GM12878 (cell line): ENCODE results near the gene CHCHD2. TPM values are rescaled to one million over a fixed set of nuclear protein-coding genes. Genes with fewer than 3 reads are reported as not detected.
A peak's percentile ranks its signal among the peaks of the same experiment; 100 is the strongest.
"Not testable (repeated sequence)": the region's sequence is repeated elsewhere in the genome, so short reads cannot be mapped to it uniquely, and the experiment has no call there.

Experiments
- ATAC-seq: fragments of 200-7000 bp; cut with Tn5 transposase; 3 replicates; pipeline ENCODE4 v1.9.1; 2020; ENCODE audit warnings: mild to moderate bottlenecking, moderate library complexity
- BruUV-seq: library from RNA; stranded (reverse); fragments of 400-500 nt; replicated peaks from 2 replicates; lab custom pipeline; 2021; lab: Mats Ljungman, UMichigan
- CTCF ChIA-PET: fragments of 300-600 bp; sonication (Branson Sonifier 250); formaldehyde crosslinking; extraction: SDS; loops from one replicate; lab custom pipeline; 2021; ENCODE audit warnings: inconsistent platforms; lab: Yijun Ruan, JAX
- POLR2A ChIA-PET: fragments of 350-600 bp; formaldehyde crosslinking; extraction: SDS; loops from one replicate; lab custom pipeline; 2021; ENCODE audit warnings: inconsistent platforms; lab: Charles Lee
- RAD21 ChIA-PET: fragments of 300-600 bp; sonication (Branson Sonifier 250); formaldehyde crosslinking; loops from one replicate; lab custom pipeline; 2023; ENCODE audit warnings: antibody characterized with exemption; ENCODE audit not compliant: unreplicated experiment; lab: Charles Lee
- SMC1A ChIA-PET: fragments of 300-600 bp; sonication (Branson Sonifier 250); formaldehyde crosslinking; loops from one replicate; lab custom pipeline; 2023; ENCODE audit not compliant: unreplicated experiment, uncharacterized antibody; lab: Charles Lee
- DNase-seq: peaks from one replicate; pipeline ENCODE4 v3.0.0-alpha.2; 2011; ENCODE audit warnings: low read depth, low spot score
- FAIRE-seq: peaks from 3 replicates; lab custom pipeline; 2011; peaks lifted over from hg19 to GRCh38; lab: Jason Lieb, UNC
- H2AFZ ChIP-seq: 2 replicates; pipeline ENCODE4 v1.6.0; 2011; ENCODE audit warnings: low read depth, low read length, control low read depth; ENCODE audit not compliant: control insufficient read depth
- H3K27ac ChIP-seq: 2 replicates; pipeline ENCODE4 v1.5.1; 2011; ENCODE audit warnings: control low read depth; ENCODE audit not compliant: control insufficient read depth, insufficient read depth
- H3K27me3 ChIP-seq, 2 experiments: replicated peaks in 1 of 2; 2 replicates each; pipeline versions ENCODE4 v1.6.0 to v1.6.1; 2011; ENCODE audit warnings: low read length in 1 of 2; ENCODE audit not compliant: control insufficient read depth in 2 of 2, insufficient read depth in 2 of 2
- H3K36me3 ChIP-seq, 2 experiments: 2 replicates each; pipeline ENCODE4 v1.5.1; 2011; ENCODE audit warnings: low read length in 1 of 2; ENCODE audit not compliant: control insufficient read depth in 2 of 2, insufficient read depth in 2 of 2
- H3K4me1 ChIP-seq: 2 replicates; pipeline ENCODE4 v1.6.1; 2011; ENCODE audit warnings: mild to moderate bottlenecking, low read length, moderate library complexity, mixed read lengths; ENCODE audit not compliant: control insufficient read depth, insufficient read depth
- H3K4me2 ChIP-seq: 2 replicates; pipeline ENCODE4 v1.6.0; 2011; ENCODE audit warnings: control low read depth; ENCODE audit not compliant: control insufficient read depth, insufficient read depth
- H3K4me3 ChIP-seq: fragments of 200-600 bp; sonication (generic); 2 replicates; pipeline ENCODE4 v1.5.1; 2016
- H3K79me2 ChIP-seq: 2 replicates; pipeline ENCODE4 v1.6.0; 2011; ENCODE audit warnings: low read length; ENCODE audit not compliant: control insufficient read depth, insufficient read depth
- H3K9ac ChIP-seq: 2 replicates; pipeline ENCODE4 v1.8.0; 2011; ENCODE audit warnings: low read length, control low read depth, mixed read lengths; ENCODE audit not compliant: control insufficient read depth, insufficient read depth
- H3K9me3 ChIP-seq: replicated peaks from 3 replicates; pipeline ENCODE4 v1.5.1; 2011; ENCODE audit warnings: mild to moderate bottlenecking, low read length; ENCODE audit not compliant: control insufficient read depth, insufficient read depth
- H4K20me1 ChIP-seq: 2 replicates; pipeline ENCODE4 v1.6.0; 2011; ENCODE audit not compliant: control insufficient read depth, insufficient read depth
- CEBPZ ChIP-seq: fragments of 150-350 bp; IDR thresholded peaks from 2 replicates; pipeline ENCODE4 v1.6.1; 2016; ENCODE audit warnings: low read depth, low read length
- E2F8 ChIP-seq: fragments of 450-650 bp; IDR thresholded peaks from 2 replicates; pipeline ENCODE4 v1.6.1; 2018; ENCODE audit warnings: mild to moderate bottlenecking, low read depth, moderate library complexity; ENCODE audit not compliant: partially characterized antibody
- HSF1 ChIP-seq: fragments of 150-350 bp; IDR thresholded peaks from 2 replicates; pipeline ENCODE4 v1.6.1; 2014; ENCODE audit warnings: mild to moderate bottlenecking, low read depth, low read length
- MTA2 ChIP-seq: fragments of 450-650 bp; IDR thresholded peaks from 2 replicates; pipeline ENCODE4 v1.6.1; 2016; ENCODE audit warnings: low read depth, mild to moderate bottlenecking, moderate library complexity
- MTA3 ChIP-seq: IDR thresholded peaks from 2 replicates; pipeline ENCODE4 v1.6.1; 2012; ENCODE audit warnings: low read length, inconsistent platforms, borderline replicate concordance
- NR2C1 ChIP-seq: fragments of 450-650 bp; IDR thresholded peaks from 2 replicates; pipeline ENCODE4 v1.6.1; 2017; ENCODE audit warnings: antibody characterized with exemption, mild to moderate bottlenecking, moderate library complexity
- PAX5 ChIP-seq: IDR thresholded peaks from 2 replicates; pipeline ENCODE4 v1.6.1; 2011; ENCODE audit warnings: low read depth, low read length, borderline replicate concordance
- SIX5 ChIP-seq: IDR thresholded peaks from 2 replicates; pipeline ENCODE4 v1.6.1; 2011; ENCODE audit warnings: mild to moderate bottlenecking, low read depth, low read length, moderate library complexity; ENCODE audit not compliant: severe bottlenecking
- SMAD5 ChIP-seq: IDR thresholded peaks from 2 replicates; pipeline ENCODE4 v1.6.1; 2016; ENCODE audit warnings: antibody characterized with exemption, low read depth
- SMC3 ChIP-seq: IDR thresholded peaks from 2 replicates; pipeline ENCODE4 v1.6.1; 2011; ENCODE audit warnings: low read length, improper control_type of control experiment, borderline replicate concordance
- STAT3 ChIP-seq: IDR thresholded peaks from 2 replicates; pipeline ENCODE4 v1.6.1; 2011; ENCODE audit warnings: low read depth, low read length, improper control_type of control experiment
- WGBS: methylation state at CpG from one replicate; pipeline ENCODE4 v1.1.6; 2016; ENCODE audit warnings: low lambda C conversion rate; ENCODE audit not compliant: insufficient replicate concordance, insufficient coverage; ENCODE audit errors: missing lambda C conversion rate; 5-methylcytosine and 5-hydroxymethylcytosine counted together
- in situ Hi-C: fragments of 300-500 bp; cut with MboI; formaldehyde crosslinking; loops from 9 replicates; pipeline ENCODE4 v1.14.3; 2018; ENCODE audit warnings: mixed read lengths
- intact Hi-C: fragments of 100-400 bp; cut with micrococcal nuclease; formaldehyde crosslinking; loops from one replicate; pipeline ENCODE4 v1.14.2; 2022; ENCODE audit not compliant: unreplicated experiment
- polyA plus RNA-seq, 11 experiments: library from polyadenylated mRNA; depleted of rRNA in 4 of 11; unstranded in 6 of 11; stranded (reverse) in 5 of 11; fragments of >200 nt; fragmentation: Nextera tagmentation in 4 of 11; fragmentation: Illumina TruSeq in 1 of 11; extraction: Ambion mirVana in 4 of 11; extraction: Trizol in 1 of 11; gene quantifications; 1 replicate in 1 of 11; 2 replicates in 10 of 11; pipeline versions ENCODE4 v1.2.1 to v1.2.3, GENCODE V29; 2011 to 2016; ENCODE audit warnings: inconsistent platforms in 2 of 11, missing spikeins in 2 of 11, low read depth in 1 of 11
- total RNA-seq, 4 experiments: library from RNA; depleted of rRNA in 3 of 4; stranded (reverse); fragments of >200 nt in 3 of 4; fragmentation: Illumina TruSeq in 1 of 4; extraction: Trizol in 1 of 4; gene quantifications; 2 replicates each; pipeline versions ENCODE4 v1.2.1 to v1.2.3, GENCODE V29; 2013 to 2021

Gene CHCHD2
- total and polyA plus RNA-seq, 10 of the 15 experiments (the other 5 are each of a cell fraction or from before 2014, with no cell fraction given) = 97.8 to 1,291 (median 619) TPM

GRCh38 chr7:56106108-56107073 lies at the start of gene CHCHD2 (continued):
- TF ChIP-seq CEBPZ = peak; percentile 46
- TF ChIP-seq SMAD5 = peak; percentile 62
- peak; percentile 47 for TF ChIP-seq SIX5
- peak; percentile 90 for TF ChIP-seq NR2C1
- TF ChIP-seq PAX5 = peak; percentile 59; the same call in 1 of the 2 replicates
- no peak for TF ChIP-seq HSF1
- TF ChIP-seq E2F8 = peak; percentile 94
- peak; percentile 42; the same call in 1 of the 2 replicates for TF ChIP-seq MTA2
- no peak for TF ChIP-seq MTA3
- TF ChIP-seq SMC3 = no peak
- no peak for TF ChIP-seq STAT3

DNA sequence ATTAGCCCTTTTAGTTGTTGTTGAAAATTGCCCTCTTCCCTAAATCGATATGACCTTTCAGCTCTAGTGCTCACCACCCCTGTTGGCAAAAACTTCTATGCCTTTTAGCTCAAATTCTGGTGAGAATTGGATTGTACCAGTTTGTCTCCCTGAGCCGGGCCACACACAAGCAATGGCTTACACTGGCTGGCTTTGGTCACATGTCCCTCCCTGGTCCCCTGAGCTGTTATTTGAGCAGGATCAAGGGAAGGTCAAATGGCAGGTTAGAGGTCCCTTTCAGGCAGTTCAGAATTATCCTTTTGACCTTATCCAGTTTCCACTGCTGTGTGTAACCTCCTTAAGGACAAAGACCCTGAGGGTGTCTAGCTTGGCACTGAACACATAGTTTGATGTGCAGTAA lies 24.8 kb upstream of the CHCHD2 start:
- CTCF ChIA-PET = interaction anchor here (0.6 kb wide), 1 partner anchor 470 kb away, joined by 4 read pairs; no protein-coding TSS in a partner anchor
- H3K27ac ChIP-seq, FAIRE-seq, H3K36me3 ChIP-seq, POLR2A ChIA-PET, SMC1A ChIA-PET, ATAC-seq, H3K4me1 ChIP-seq, H3K4me3 ChIP-seq, H2AFZ ChIP-seq, RAD21 ChIA-PET, H3K27me3 ChIP-seq, H3K9me3 ChIP-seq, in situ Hi-C loops, intact Hi-C loops, BruUV-seq, DNase-seq, H3K79me2 ChIP-seq, H3K4me2 ChIP-seq, H3K9ac ChIP-seq, H4K20me1 ChIP-seq: not testable (repeated sequence)
- WGBS = 24% methylated on average over 2 of the region's 2 CpGs
